GM06990 (cell line): ENCODE data around the gene SIKE1.
"Not testable (repeated sequence)": the region's sequence is repeated elsewhere in the genome, so short reads cannot be mapped to it uniquely, and the experiment has no call there.

Source experiments
- DNase-seq: peaks from one replicate; pipeline ENCODE4 v3.0.0-alpha.2; 2011; ENCODE audit not compliant: insufficient read length; ENCODE audit errors: extremely low read depth
- H3K27me3 ChIP-seq: replicated peaks from 2 replicates; pipeline ENCODE4 v1.6.0; 2011; ENCODE audit warnings: low read length; ENCODE audit not compliant: control insufficient read depth, insufficient read depth
- H3K36me3 ChIP-seq: 2 replicates; pipeline ENCODE4 v1.5.1; 2011; ENCODE audit warnings: low read length; ENCODE audit not compliant: control insufficient read depth, insufficient read depth
- H3K4me3 ChIP-seq: replicated peaks from 2 replicates; pipeline ENCODE4 v1.5.1; 2011; ENCODE audit warnings: low read depth, mild to moderate bottlenecking, control low read depth, low read length
- TF ChIP-seq, protein P1 (sequence below): IDR thresholded peaks from 2 replicates; pipeline ENCODE4 v1.5.1; 2011; ENCODE audit warnings: low read length, control low read depth, mild to moderate bottlenecking, inconsistent platforms; ENCODE audit not compliant: insufficient read depth, poor library complexity, severe bottlenecking

SIKE1 gene

DNA sequence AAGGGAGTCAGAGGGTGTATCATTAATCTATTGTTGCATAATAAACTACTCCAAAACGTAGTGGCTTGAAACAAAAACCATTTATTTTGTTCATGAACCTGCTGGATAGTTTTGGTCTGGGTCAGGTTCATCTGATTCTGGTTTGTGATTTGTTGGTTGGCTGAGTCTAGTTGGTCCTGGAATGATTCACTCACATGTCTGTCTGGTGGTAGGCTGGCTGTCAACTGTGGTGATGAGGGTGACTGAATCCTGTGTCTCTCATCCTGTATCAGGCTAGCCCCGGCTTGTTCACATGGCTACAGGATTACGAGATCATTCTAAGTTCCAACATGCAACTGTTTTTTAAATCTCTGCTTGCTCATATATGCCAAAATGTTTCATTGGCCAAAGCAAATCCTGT, 22.5 kb upstream of the SIKE1 start:
- TF ChIP-seq, protein P1, sequence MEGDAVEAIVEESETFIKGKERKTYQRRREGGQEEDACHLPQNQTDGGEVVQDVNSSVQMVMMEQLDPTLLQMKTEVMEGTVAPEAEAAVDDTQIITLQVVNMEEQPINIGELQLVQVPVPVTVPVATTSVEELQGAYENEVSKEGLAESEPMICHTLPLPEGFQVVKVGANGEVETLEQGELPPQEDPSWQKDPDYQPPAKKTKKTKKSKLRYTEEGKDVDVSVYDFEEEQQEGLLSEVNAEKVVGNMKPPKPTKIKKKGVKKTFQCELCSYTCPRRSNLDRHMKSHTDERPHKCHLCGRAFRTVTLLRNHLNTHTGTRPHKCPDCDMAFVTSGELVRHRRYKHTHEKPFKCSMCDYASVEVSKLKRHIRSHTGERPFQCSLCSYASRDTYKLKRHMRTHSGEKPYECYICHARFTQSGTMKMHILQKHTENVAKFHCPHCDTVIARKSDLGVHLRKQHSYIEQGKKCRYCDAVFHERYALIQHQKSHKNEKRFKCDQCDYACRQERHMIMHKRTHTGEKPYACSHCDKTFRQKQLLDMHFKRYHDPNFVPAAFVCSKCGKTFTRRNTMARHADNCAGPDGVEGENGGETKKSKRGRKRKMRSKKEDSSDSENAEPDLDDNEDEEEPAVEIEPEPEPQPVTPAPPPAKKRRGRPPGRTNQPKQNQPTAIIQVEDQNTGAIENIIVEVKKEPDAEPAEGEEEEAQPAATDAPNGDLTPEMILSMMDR = no peak
- H3K4me3 ChIP-seq = no peak overlapping the region
- H3K27me3 ChIP-seq = no peaks in the 10 kb centered on the region
- DNase-seq = peak; percentile 15
- no peaks in the 10 kb centered on the region for H3K36me3 ChIP-seq

DNA sequence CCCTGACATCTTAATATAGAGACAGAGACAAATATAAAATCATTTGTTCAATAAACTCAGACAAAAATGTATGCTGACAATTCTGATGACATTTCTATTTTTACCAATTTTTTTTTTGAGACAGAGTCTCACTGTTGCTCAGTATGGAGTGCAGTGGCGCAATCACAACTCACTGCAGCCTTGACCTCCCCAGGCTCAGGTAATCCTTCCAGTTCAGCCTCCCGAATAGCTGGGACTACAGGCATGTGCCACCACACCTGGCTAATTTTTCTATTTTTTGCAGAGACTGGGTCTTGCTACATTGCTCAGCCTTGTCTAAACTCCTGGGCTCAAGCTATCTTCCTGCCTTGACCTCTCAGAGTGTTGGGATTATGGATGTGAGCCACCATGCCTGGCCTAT, 13.6 kb upstream of the SIKE1 start:
- H3K4me3 ChIP-seq = no peak overlapping the region
- DNase-seq = no peak
- H3K36me3 ChIP-seq = no peaks in the 10 kb centered on the region
- H3K27me3 ChIP-seq = no peaks in the 10 kb centered on the region; the same call in none of the 2 replicates
- TF ChIP-seq, protein P1 = no peak

DNA sequence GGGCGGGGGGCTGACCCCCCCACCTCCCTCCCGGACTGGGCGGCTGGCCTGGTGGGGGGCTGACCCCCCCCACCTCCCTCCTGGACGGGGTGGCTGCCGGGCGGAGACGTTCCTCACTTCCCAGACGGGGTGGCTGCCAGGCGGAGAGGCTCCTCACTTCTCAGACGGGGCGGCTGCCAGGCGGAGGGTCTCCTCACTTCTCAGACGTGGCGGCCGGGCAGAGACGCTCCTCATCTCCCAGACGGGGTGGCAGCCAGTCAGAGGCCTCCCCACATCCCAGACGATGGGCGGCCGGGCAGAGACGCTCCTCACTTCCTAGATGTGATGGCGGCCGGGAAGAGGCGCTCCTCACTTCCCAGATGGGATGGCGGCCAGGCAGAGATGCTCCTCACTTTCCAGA, 10.1 kb upstream of the SIKE1 start:
- not testable (repeated sequence) for H3K36me3 ChIP-seq, H3K27me3 ChIP-seq, H3K4me3 ChIP-seq, DNase-seq

DNA sequence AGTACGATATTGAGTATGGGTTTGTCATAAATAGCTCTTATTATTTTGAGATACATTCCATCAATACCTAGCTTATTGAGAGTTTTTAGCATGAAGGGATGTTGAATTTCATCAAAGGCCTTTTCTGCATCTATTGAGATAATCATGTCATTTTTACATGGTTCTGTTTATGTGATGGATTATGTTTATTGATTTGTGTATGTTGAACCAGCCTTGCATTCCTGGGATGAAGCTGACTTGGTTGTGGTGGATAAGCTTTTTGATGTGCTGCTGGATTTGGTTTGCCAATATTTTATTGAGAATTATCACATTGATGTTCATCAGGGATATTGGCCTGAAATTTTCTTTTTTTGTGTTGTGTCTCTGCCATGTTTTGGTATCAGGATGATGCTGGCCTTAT, 6.0 kb upstream of the SIKE1 start:
- DNase-seq, H3K36me3 ChIP-seq, H3K27me3 ChIP-seq, H3K4me3 ChIP-seq: not testable (repeated sequence)

DNA sequence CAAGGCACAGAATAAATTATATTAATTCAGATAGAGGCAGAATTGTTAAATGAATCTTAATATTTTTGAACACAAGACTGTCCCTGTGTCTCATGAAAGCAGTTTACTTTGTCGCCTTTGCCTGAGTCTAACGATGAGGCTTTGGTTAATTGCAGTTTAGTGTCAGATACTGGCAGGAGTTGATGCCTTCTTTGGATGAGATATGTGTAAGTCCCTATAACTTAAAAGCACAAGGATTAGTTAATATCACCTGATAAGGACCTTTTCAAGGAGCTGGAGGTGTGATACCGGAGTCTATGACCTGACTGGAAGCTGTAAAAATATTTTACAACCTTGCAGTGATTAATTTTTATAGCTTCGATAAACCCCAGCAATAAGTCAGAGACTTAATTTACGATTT, 2.0 kb upstream of the SIKE1 start:
- no peaks in the 10 kb centered on the region for H3K36me3 ChIP-seq
- no peak for DNase-seq
- H3K27me3 ChIP-seq = no peaks in the 10 kb centered on the region
- no peak overlapping the region for H3K4me3 ChIP-seq
- TF ChIP-seq, protein P1 = no peak

DNA sequence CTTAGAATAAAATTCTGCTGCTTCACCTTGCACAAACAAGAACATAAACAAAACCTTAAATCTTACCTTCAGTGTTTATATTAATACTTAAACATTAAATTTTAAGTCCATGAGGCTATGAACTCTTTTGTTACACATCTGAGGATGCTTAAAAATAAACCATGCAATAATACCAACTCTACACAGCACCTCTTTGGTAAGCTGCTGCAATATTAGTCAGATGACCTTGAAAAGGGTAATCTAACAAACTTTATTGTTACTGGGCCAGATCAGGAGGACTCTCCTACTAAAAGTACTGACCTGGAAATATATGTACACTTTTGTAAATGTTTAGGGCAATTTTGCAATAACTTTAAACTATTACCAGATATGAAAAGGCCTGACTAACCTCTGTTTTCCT, 763 bp downstream of the SIKE1 start:
- DNase-seq = no peak
- Histone ChIP-seq H3K36me3 (peaks cover 2% of the 10 kb centered on the region; the same call in 1 of the 2 replicates), H3K27me3 (no peaks in the 10 kb centered on the region), H3K4me3 (peak overlapping the region; percentile 85)
- TF ChIP-seq, protein P1 = no peak

DNA sequence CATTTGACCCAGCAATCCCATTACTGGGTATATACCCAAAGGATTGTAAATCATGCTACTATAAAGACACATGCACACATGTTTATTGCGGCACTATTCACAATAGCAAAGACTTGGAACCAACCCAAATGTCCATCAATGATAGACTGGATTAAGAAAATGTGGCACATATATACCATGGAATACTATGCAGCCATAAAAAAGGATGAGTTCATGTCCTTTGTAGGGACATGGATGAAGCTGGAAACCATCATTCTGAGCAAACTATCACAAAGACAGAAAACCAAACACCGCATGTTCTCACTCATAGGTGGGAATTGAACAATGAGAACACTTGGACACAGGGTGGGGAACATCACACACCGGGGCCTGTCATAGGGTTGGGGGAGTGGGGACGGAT, 3.8 kb downstream of the SIKE1 start:
- not testable (repeated sequence) for H3K36me3 ChIP-seq, DNase-seq, H3K4me3 ChIP-seq, H3K27me3 ChIP-seq
